Esophagus muscularis mucosa (tissue), 3 donors: ENCODE results near the gene WIF1.

ENCODE experiments used
- CTCF ChIP-seq, 3 experiments: fragments of 200-600 bp in 2 of 3; fragments of 450-650 bp in 1 of 3; sonication (generic) in 2 of 3; IDR thresholded peaks; one replicate each; pipeline ENCODE4 v1.5.1; 2017 to 2019; ENCODE audit warnings: antibody characterized with exemption in 3 of 3, mild to moderate bottlenecking in 2 of 3, moderate library complexity in 1 of 3
- POLR2A ChIP-seq: fragments of 450-650 bp; IDR thresholded peaks from one replicate; pipeline ENCODE4 v1.6.1; 2017; ENCODE audit warnings: antibody characterized with exemption, moderate library complexity, mild to moderate bottlenecking, low read depth

- no peak for TF ChIP-seq CTCF (IDR thresholded peaks at IDR 0.05)
- no peak for TF ChIP-seq POLR2A
These were observed 39.6 kb downstream of the WIF1 start for GRCh38 chr12:65081496-65081895.
